ENCODE measurements around the gene BCLAF3.

Gene BCLAF3

GRCh38 chrX:19964017-19964710, 26.7 kb downstream of the BCLAF3 start:
- no peak for DNase-seq

- DNase-seq = no peak
Observed at GRCh38 chrX:19960913-19961312, 29.9 kb downstream of the BCLAF3 start.

- no peak for DNase-seq
Observed at GRCh38 chrX:19958552-19959486, 32.0 kb downstream of the BCLAF3 start.

GRCh38 chrX:19956923-19957322, 33.9 kb downstream of the BCLAF3 start:
- DNase-seq = no peak

- no peak for DNase-seq
Observed at GRCh38 chrX:19956306-19956705, 34.6 kb downstream of the BCLAF3 start.

- no peak for DNase-seq
Observed at GRCh38 chrX:19955306-19955705, 35.6 kb downstream of the BCLAF3 start.

GRCh38 chrX:19954335-19955096, 36.3 kb downstream of the BCLAF3 start:
- no peak for DNase-seq

GRCh38 chrX:19953145-19953544, 37.7 kb downstream of the BCLAF3 start:
- no peak for DNase-seq

- no peak for DNase-seq
Observed at GRCh38 chrX:19949340-19949739, 41.5 kb downstream of the BCLAF3 start.

GRCh38 chrX:19947612-19948011, 43.2 kb downstream of the BCLAF3 start:
- DNase-seq = no peak

Measured in NCI-H1105 (cell line).